SK-MEL-5 (cell line): ENCODE results near the gene EXOC6B. TPM values are rescaled to one million over a fixed set of nuclear protein-coding genes. Genes with fewer than 3 reads are reported as not detected.

Source experiments
- DNase-seq: peaks from one replicate; pipeline ENCODE4 v3.0.0-alpha.2; 2016; ENCODE audit warnings: low read depth, low spot score
- in situ Hi-C: cut with HindIII; loops from 2 replicates; pipeline ENCODE4 v1.10.0; 2016; ENCODE audit warnings: low sequenced_read_pairs, high pct_unique_total_duplicates, low pct_unique_long_range_greater_than_20kb
- total RNA-seq: library from RNA; depleted of rRNA; stranded (reverse); fragments of >200 nt; shearing (Covaris generic); gene quantifications from 2 replicates; pipeline ENCODE4 v1.2.3, GENCODE V29; 2014

EXOC6B gene
- total RNA-seq, 1 experiment from 2014 or later, result 20.0 TPM

DNA sequence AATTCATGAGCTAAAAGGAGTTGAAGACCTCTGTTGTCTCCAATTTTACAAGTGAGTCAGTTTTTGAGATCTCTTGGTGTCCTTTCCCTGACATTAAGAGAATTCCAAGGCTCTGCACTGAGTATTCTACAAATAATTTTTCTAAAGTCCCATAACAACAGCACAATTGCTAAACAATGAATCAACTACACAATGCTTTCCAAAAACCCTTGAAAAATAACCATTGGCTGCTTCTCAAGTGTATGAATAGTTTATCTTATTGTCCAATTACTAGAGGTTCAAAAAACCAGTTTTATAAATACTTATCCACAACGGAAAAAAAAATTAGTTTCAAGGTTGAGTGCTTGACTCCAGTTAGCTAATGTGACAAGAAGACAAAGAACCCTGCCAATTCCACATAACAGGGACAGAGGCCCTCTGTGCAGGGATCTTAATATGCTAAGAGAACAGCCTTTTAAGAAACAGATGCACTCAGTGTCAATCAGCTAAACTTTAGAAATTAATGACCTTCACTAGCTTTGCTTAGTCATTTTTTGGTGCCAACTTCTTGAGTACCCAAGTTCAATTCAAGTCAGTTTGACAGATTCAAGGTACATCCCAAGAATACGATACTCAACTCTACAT, 411.6 kb downstream of the EXOC6B start:
- in situ Hi-C loops, result no loop called here
- no peak for DNase-seq

DNA sequence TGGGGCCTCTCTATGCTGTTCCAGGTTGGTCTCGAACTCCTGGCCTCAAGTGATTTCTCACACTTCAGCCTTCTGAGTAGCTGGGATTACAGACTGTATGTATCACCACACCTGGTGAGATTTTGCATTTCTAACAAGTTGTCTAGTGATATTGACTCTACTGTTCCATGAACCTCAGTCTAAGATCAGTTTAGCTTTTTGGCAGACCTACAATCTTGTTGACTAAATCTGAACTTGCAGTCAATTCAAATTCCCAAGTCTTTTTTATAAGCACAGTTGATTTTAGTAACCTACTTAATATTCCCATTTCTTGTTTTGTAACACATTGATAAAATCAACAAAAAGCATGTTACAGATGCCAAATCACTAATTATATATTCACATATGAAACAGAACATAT, 412.1 kb downstream of the EXOC6B start:
- in situ Hi-C loops, result no loop called here
- no peak for DNase-seq

DNA sequence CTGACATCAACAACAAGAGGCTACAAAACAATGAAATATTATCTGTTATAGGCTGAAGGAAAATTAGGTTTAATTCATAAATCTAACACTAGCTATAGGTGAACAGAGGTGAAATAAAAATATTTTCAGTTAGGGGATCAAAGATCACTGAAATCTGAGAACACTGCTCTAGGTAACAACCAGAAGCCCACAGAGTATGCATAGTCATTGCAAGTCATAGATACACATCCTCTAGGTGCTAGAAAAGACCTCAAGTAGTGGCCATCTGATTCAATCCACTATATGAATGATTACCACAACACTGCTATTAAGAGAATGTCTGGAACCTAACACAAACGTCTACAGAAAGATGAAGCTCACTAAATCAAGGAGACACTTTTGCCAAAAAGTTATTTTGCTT, 413.6 kb downstream of the EXOC6B start:
- in situ Hi-C loops, result no loop called here
- no peak for DNase-seq

DNA sequence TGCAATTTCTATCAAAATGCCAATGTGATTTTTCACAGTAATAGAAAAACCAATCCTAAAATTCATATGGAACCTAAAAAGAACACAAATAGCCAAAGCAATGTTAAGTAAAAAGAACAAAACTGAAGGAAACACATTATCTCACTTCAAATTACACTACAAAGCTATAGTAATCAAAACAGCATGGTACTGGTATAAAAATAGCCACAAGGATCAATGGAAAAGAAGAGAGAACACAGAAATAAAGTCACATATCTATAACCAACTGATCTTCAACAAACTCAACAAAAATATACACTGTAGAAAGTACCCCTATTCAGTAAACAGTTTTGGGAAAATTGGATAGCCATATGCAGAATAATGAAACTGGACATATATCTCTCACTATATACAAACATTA, 426.0 kb downstream of the EXOC6B start:
- in situ Hi-C loops, result no loop called here
- no peak for DNase-seq

DNA sequence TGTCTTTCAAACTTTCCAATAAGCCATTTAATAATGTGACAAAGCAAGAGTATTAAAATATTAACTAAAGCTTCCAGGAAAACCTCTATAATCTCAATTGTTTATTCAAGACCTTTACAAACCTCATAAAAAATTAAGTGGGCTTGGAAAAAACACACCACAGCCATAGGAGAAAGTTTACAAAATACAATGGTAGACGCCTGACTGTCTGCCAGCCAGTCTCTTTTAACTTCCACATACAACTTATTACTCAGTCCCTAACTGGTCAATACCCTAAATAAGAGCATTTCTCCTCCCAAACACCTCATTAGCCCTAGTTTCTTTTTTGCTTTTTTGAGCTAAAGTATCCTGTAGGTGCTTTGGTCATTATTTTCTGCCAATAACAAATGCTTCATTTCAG, 430.7 kb downstream of the EXOC6B start:
- in situ Hi-C loops, result no loop called here
- no peak for DNase-seq

DNA sequence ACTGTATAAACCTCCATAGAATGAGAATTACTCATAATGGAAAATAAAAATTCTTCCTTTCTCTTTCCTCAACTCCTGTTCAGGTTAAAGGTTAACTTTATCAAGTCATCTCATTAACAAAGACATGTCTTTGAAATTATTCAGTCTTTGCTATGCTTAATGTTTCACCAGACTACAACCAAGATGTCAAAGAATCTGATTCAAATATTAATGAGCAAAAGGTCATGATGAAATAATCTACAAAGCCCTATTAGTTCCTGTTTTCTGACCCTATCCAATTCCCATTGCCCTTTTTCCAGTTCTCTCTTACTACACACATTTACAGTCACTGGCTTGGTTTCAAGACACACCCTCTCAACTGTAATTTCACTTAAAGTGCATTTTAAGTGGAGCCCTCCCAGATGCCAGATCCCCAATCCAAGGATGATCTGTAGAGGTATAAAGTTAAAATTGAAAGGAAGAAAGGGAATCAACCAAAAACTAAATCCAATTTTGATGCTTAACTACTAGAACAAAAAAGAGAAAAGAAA, 431.2 kb downstream of the EXOC6B start:
- in situ Hi-C loops, result no loop called here
- no peak for DNase-seq

DNA sequence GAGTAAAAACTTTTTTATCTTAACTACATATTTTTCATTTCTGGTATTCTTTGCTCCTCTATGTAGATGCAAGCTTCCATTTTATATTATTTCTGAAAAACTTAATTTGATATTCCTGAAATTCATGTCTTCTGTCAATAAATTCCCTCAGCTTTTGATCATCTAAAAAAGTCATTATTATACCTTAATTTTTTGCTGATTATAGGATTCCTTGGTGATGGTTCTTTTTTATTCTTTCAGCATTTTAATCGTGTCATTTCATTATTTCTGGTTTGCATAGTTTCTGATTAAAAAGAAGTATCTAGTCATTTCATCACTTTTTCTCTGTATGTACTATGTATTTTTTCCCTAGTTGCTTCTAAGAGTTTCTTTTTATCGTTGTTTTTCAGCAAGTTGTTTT, 436.4 kb downstream of the EXOC6B start:
- no peak for DNase-seq

DNA sequence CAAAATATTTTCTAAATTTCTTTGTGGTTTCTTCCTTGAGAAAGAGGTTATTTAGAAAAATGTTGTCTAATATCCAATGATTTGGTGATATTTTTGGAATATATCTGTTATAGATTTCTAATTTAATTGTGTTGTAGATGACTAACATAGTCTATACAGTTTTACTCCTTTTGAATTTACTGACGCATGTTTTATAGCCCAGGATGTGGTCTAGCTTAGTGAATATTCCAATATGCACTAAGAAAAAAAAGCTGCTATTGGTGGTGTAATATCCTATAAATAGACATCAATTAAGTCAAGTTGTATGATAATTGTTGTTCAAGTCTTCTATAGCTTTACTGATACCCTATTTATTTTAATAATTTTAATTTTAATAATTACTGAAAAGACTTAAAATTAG, 437.6 kb downstream of the EXOC6B start:
- in situ Hi-C loops, result no loop called here
- DNase-seq, result no peak

More for the DNA sequence above, 436.4 kb downstream of the EXOC6B start:
- in situ Hi-C loops, result no loop called here

DNA sequence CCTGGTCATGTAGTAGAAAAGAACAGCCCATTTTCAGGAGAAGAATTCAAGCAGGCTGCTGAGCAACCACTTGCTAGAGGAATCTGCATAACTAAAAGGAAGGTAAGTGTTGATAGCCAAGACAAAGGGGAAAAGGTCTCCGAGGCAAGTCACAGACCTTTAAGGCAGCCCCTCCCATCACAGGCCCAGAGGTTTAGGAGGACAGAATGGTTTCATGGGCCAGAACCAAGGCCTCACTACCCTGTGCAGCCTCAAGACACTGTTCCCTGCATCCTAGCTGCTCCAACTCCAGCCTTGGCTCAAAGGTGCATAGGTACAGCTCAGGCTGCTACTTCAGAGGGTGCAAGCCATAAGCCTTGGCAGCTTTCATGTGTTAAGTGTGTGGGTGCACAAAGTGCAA, 439.5 kb downstream of the EXOC6B start:
- in situ Hi-C loops, result no loop called here

DNA sequence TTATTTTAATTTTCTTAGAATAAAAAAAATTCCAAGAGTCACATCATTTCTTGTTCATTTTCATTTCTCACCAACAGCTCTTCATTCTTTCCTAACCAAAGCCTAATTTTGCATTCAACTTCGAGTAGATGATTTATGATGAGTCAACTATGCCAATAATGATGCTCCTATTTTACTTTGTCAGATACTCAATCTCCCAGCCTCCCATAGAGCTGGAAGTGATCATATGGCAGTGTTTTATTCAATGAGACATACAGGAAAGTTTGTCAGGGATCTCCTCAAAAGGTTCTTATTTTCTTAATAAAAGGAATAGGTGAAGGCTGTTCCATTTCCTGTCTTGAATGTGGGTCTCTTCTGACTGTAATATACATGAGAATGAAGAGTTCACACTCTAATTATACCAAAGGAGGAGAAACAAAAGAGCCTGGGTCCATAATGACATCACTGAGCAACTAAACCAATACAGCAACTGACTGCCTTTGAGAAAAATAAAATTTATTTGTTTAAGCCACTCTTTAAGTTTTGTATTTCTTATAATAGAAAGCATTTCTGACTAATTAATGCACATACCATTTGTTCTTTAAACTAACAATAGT, 447.0 kb downstream of the EXOC6B start:
- no peak for DNase-seq
- in situ Hi-C loops, result no loop called here

More for the DNA sequence above, 439.5 kb downstream of the EXOC6B start:
- no peak for DNase-seq

DNA sequence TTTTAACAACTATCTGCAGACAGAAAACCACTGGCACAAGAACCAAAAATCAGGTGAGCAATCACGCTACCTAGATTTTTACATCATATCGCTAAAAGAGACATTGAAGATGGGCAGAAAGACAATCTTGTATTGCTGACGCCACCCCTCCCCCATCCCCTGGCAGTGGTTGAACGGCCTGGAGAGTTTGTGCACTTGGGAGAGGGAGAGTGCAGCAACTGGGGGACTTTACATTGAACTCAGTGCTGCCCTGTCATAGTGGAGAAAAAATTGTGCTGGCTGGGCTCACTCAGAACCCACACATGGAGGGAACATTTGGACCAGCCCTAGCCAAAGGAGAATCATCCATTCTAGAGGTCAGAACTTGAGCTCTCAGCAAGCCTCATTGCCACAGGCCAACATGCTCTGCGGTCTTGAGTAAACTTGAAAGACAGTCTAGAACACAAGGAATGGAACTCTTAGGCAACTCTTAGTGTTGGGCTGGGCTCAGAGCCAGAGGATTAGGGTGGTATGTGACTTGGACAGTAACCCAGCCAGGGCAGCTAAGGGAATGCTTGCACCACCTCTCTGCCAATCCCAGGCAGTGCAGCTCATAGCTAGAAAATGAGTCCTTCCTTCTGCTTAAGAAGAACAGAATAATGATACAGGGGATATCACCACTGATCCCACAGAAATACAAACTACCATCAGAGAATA, 458.2 kb downstream of the EXOC6B start:
- in situ Hi-C loops, result no loop called here
- DNase-seq, result peak; percentile 92

DNA sequence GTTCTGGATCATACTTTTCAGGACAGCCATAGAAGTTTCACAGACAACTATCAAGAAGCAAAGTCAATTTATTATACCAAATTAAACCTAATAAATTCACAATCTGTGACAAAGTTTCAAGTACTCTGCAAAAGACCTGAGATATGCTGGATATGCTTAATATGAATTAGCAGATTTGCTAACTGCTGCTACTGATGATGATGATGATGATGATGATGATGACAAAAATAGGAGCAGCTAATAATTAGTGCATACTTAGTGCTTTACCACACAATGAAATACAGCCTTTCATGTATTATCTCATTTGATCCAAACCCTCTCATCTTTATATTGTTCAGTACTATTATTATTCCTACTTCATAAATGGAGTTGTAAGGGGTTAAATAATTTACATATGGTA, 462.4 kb downstream of the EXOC6B start:
- in situ Hi-C loops, result no loop called here
- no peak for DNase-seq

DNA sequence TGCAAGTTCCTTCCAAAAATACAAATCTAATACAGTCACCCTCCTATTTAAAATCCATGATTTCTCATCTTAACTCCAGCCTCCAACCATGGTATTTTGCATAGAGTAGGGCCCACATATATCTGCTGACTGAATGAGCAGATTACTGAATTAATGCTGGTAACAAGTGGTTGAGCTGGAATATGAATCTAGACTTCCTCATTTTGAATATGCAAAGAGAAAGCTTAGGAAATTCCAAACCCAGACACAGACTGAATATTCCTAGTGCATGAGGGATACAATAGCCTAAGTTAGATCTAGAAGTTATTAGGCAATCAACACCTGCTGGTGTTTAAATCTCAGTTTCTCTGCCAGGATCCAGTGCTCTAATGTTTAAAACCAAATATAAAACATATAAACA, 463.1 kb downstream of the EXOC6B start:
- DNase-seq, result no peak
- in situ Hi-C loops, result no loop called here

DNA sequence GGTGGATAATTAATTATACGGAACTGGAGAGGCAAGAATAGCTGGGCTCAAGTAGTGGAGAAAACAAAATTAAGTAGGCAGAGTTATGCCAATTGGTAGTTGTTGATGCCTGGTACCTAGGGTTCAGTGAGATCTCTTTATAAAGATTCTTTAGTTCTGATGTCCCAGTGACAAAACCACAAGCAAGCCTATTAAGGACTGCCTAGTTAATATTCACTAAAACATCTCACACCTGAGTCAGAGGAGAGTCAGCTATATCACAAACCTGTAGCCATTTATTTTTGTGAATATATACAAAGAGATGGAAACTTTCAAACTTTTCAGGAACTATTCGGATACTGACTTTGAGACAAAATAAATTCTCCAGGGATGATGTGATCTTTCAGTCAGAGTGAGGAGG, 464.3 kb downstream of the EXOC6B start:
- in situ Hi-C loops, result no loop called here
- no peak for DNase-seq

DNA sequence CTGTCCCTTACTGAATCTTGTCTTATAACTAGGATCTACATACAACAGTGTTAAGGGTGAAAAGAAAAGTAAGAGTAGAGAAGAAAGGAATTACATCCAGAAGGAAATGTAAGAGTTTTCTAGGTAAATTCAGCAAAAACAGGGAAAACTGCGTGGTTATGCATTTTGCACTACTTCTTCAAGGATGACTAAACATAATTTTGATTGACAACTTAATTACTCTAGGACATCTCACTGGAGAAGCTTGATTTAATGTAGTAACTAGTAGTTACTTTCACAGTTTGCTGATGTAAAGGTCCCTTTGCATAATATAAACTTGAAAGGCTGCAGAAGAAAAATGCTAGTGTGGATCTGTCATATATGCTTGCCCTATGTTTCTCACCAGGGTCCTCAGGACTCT, 464.8 kb downstream of the EXOC6B start:
- in situ Hi-C loops, result no loop called here
- no peak for DNase-seq

DNA sequence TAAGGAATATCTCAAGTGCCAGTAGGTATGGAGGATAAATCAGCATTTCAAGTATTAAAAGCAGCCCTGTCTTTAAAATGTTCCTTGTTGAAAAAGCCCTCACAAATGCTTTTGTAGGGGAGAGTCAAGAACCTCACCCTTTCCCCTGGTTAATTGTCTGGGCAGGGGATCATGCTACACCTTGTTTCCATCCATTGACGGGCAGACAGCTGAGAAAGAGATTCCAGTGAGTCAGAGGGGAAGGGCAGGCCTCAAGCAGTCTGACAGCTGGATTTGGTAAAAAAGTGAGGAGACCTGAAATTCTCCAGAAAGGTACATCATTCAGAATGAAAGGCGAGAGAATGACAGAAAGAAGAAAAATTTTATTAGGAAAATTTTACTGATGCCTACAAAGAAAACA, 475.0 kb downstream of the EXOC6B start:
- no peak for DNase-seq
- in situ Hi-C loops, result no loop called here

DNA sequence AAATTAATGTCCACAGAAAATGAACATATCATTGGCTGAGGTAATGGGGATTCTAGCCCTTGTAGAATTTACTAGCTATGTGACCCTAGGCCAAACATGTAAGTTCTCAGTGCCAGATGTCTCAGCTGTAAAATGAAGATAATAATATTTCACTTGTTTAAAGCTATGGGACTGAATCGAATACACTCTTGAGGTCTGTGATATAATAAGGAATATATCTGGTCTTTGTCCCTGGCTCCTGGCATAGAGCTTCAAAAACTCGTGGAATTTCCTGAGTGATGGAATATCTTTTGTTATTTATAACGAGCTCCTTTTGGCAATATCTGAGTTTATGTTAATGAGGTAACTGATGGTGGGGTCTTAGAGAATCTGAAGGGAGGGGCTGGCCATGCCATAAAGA, 476.8 kb downstream of the EXOC6B start:
- in situ Hi-C loops, result no loop called here
- no peak for DNase-seq

DNA sequence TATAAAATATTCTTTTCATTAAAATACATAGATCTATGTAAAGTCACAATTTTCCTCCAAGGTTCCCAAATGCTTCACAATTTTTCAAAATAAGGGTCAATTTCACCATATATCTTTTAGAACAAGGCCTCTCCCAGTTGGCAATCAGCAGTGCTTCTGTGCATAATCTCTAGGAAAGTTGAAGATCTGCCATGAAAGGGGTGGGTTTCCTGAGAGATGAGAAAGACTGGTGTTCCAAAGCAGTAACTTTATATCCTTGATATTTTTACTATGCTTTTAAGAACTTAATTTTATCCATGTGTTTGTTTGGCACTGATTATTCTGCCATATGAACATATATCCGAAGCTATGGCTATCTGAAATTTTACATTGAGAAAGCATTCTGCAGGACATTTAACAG, 478.8 kb downstream of the EXOC6B start:
- in situ Hi-C loops, result no loop called here
- no peak for DNase-seq

DNA sequence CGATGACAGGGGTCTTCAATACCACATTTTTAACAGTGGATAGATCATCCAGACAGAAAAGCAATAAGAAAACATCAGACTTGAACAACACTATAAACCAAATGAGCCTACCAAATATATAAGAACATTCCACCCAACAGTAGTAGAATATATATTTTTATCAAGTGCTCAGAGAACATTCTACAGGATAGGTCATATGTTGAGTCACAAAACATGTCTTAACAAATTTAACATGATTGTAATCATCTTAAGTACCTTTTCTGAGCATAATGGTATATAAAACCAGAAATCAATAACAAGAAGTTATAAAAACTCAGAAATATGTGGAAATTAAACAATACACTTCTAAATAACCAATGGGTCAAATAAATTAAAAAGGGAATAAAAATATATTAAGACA, 484.2 kb downstream of the EXOC6B start:
- in situ Hi-C loops, result no loop called here

More for the DNA sequence above, 484.2 kb downstream of the EXOC6B start:
- no peak for DNase-seq
